ENCODE measurements around the gene EIF4G3.
"Not testable (repeated sequence)": the region's sequence is repeated elsewhere in the genome, so short reads cannot be mapped to it uniquely, and the experiment has no call there.

The EIF4G3 gene

DNA sequence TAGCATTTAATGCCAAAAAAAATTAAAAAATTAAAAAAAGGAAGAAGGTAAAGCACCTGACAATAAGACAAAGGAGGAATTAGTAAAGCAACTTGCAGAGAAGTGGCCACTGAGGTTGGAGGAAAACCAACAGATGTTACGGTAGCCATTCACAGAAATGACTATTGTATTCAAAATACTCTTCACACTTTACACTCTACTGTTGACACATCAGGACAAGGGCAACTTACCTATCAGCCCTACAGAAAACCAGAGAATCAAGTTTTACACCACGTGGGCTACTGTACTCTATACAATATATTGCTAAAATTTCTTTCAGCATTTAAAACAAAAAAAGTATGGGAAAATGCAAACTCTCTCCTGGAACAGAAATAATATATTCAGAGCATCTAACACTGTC, 70.0 kb downstream of the EIF4G3 start:
- no peak for DNase-seq (ENCODE audit: low read depth in 2 of 2, low spot score in 1 of 2)

DNA sequence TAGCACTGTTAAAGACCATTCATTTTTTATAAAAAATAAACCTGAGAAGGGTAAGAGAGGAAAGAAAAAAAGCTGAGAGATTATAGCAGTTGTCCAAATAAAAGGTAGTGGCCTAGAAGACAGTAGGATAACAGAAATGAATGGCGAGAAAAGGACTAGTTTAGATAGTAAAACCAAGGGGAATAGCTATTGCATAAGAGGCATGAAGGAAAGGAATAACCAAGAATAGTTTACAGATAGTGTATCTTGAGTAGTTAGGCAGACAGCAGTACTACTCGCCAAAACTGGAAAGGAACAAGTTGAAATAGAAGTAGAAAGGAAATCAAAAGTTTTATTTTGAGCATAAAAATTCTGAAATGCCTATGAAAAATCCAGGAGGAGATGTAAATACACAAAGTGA, 70.5 kb downstream of the EIF4G3 start:
- DNase-seq (ENCODE audit: low read depth in 2 of 2, low spot score in 1 of 2): no peak

DNA sequence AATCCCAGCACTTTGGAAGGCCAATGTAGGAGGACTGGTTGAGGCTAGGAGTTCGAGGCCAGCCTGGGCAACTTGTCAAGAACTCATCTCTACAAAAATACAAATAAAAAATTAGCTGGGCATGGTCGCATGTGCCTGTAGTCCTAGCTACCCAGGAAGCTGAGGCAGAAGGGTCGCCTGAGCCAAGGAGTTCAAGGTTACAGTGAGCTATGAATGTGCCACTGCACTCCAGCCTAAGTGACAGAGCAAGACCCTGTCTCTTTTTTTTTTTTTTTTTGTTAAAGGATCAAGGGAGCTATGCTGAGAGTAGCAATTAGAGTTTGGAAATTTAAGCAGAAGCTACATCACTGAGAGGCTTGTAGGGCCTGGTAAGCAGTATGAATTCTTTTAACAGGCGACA, 70.9 kb downstream of the EIF4G3 start:
- no peak for DNase-seq (ENCODE audit: low read depth in 2 of 2, low spot score in 1 of 2)

DNA sequence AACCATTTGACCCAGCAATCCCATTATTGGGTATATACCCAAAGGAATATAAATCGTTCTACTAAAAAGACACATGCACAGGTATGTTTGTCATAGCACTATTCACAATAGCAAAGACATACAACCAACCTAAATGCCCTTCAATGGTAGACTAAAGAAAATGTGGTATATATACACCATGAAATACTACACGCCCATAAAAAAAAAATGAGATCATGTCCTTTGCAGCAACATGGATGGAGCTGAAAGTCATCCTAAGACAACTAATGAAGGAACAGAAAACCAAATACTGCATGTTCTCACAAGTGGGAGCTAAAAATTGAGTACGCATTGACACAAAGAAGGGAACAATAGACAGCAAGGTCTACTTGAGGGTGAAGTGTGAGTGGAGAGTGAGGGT, 72.0 kb downstream of the EIF4G3 start:
- no peak for DNase-seq (ENCODE audit: low read depth in 2 of 2, low spot score in 1 of 2)

DNA sequence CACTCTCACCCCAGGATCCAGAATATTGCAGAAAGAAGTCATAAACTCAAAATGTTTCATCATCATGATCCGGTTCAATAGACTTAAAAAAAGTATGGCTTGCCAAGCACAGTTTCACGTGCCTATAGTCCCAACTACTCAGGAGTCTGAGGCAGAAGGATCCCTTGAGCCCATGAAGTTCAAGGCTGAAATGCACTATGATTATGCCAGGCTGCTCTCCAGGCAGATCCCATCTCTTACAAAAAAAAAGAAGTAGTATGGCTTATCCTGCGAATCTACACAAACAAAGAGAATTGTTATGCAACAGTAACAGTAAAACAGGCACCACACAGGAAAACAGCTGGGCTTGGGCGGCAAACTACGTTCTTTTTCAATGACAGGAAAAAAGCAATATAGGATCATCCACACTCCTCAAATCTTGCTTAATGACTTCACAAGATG, 76.2 kb downstream of the EIF4G3 start:
- DNase-seq (ENCODE audit: low read depth in 2 of 2, low spot score in 1 of 2): no peak

DNA sequence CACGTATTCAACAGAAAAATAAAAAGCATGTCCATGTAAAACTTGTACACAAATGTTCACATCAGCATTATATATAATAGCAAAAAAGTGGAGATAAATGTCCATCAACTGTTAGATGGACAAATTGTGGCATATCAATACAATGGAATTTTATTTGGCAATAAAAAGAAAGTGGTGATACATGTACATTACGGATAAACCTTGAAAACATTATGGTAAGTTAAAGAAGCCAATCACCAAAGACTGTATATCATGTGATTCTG, 76.9 kb downstream of the EIF4G3 start:
- DNase-seq (ENCODE audit: low read depth in 2 of 2, low spot score in 1 of 2): no peak

DNA sequence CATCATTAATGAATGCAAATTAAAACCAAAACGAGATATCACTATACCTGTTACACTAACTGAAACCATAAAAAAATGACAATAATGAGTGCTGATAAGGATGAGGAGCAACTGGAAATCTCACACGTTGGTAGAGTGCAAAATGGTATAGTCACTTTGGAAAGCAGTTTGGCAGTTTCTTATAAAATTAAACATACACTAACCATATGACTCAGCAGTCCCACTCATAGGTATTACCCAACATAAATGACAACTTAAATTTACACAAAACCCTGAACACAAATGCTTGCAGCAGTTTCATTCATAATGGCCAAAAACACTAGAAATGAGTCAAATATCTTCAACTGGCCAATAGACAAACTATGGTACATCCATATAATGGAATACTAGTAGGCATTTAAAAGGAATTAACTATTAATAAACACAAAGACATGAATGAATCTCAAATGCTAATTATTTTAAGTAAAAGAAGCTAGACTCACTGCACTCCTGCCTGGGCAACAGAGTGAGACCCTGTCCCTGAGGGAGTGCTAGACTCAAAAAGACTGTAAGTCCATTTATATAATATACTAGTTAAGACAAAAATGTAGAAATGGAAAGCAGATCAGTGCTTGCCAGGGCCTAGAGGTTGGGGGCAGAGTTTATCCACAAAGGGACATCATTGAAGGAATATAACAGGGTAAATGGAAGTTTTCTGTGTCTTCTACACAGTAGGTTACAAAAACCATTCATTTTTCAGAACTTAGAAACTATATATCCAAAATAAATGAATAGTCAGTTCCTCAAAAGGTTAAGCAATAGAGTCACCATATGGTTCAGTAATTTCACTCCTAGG, 77.4 kb downstream of the EIF4G3 start:
- no peak for DNase-seq (ENCODE audit: low read depth in 2 of 2, low spot score in 1 of 2)

DNA sequence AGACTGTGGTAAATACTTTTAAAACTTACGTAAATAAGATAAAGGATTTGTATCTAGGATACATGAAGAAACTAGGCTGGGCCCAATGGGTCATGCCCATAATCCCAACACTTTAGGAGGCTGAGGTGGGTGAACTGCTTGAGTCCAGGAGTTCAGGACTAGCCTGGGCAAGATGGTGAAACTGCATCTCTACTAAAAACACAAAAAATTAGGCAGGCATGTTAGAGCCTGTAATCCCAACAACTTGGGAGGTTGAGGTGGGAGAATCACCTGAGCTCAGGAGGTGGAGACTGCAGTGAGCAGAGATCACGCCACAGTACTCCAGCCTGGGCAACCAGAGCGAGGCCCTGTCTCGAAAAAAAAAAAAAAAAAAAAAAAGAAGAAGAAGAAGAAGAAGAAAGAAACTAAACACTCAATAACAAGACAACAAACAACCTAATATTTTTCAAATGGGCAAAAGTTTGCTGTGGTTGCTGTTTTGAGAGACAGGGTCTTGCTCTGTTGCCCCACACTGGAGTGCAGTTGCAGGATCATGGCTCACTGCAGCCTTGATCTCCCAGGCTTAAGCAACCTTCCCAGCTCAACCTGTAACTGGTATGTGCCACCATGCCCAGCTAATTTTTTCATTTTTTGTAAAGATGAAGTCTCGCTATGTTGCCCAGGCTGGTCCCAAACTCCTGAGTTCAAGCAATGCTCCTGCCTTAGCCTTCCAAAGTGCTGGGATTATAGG, 78.3 kb downstream of the EIF4G3 start:
- no peak for DNase-seq (ENCODE audit: low read depth in 2 of 2, low spot score in 1 of 2)

DNA sequence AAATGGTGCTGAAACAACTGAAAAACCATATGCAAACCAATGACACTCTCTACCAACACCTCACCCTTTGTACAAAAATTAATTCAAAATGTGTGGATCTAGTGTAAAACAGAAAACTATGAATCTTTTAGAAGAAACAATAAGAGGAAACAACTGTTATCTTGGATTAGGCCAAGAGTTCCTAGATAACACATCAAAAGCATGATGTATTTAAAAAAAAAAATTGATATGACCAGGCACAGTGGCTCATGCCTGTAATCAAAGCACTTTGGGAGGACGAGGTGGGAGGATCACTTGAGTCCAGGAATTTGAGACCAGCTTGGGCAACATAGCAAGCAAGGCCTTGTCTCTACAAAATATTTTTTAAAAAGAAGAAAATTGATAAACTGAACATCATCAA, 79.0 kb downstream of the EIF4G3 start:
- DNase-seq (ENCODE audit: low read depth in 2 of 2, low spot score in 1 of 2): no peak

DNA sequence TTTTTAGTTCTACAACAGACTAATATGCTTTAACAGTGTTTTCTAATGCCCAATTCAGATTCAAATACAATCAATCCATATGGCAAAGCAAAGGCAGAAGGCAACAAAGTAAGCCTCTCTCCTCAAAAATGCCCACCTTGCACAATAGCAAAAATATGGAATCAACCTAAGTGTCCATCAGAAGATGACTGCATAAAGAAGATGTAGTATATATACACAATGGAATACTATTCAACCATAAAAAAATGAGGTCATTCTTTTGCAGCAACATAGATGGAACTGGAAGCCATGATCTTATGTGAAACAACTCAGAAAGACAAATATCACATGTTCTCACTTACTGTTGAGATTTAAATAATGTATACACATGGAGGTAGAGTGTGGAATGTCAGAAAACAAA, 80.7 kb downstream of the EIF4G3 start:
- DNase-seq (ENCODE audit: low read depth in 2 of 2, low spot score in 1 of 2): no peak

DNA sequence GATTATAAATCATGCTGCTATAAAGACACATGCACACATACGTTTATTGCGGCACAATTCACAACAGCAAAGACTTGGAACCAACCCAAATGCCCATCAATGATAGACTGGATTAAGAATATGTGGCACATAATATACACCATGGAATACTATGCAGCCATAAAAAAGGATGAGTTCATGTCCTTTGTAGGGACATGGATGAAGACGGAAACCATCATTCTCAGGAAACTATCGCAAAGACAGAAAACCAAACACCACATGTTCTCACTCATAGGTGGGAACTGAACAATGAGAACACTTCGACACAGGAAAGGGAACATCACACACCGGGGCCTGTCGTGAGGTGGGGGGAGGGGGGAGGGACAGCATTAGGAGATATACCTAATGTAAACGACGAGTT, 82.4 kb downstream of the EIF4G3 start:
- not testable (repeated sequence) for DNase-seq (ENCODE audit: low read depth in 2 of 2, low spot score in 1 of 2)

DNA sequence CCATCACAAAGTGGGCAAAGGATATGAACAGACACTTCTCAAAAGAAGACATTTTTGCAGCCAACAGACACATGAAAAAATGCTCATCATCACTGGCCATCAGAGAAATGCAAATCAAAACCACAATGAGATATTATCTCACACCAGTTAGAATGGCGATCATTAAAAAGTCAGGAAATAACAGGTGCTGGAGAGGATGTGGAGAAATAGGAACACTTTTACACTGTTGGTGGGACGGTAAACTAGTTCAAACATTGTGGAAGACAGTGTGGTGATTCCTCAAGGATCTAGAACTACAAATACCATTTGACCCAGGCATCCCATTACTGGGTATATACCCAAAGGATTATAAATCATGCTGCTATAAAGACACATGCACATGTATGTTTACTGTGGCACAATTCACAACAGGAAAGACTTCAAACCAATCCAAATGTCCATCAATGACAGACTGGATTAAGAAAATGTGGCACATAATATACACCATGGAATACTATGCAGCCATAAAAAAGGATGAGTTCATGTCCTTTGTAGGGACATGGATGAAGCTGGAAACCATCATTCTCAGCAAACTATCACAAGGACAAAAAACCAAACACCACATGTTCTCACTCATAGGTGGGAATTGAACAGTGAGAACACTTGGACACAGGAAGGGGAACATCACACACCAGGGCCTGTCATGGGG, 83.3 kb downstream of the EIF4G3 start:
- not testable (repeated sequence) for DNase-seq (ENCODE audit: low read depth in 2 of 2, low spot score in 1 of 2)

DNA sequence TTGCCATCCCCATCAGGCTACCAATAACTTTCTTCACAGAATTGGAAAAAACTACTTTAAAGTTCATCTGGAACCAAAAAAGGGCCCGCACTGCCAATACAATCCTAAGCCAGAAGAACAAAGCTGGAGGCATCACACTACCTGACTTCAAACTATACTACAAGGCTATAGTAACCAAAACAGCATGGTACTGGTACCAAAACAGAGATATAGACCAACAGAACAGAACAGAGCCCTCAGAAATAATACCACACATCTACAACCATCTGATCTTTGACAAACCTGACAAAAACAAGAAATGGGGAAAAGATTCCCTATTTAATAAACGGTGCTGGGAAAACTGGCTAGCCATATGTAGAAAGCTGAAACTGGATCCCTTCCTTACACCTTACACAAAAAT, 84.2 kb downstream of the EIF4G3 start:
- not testable (repeated sequence) for DNase-seq (ENCODE audit: low read depth in 2 of 2, low spot score in 1 of 2)

DNA sequence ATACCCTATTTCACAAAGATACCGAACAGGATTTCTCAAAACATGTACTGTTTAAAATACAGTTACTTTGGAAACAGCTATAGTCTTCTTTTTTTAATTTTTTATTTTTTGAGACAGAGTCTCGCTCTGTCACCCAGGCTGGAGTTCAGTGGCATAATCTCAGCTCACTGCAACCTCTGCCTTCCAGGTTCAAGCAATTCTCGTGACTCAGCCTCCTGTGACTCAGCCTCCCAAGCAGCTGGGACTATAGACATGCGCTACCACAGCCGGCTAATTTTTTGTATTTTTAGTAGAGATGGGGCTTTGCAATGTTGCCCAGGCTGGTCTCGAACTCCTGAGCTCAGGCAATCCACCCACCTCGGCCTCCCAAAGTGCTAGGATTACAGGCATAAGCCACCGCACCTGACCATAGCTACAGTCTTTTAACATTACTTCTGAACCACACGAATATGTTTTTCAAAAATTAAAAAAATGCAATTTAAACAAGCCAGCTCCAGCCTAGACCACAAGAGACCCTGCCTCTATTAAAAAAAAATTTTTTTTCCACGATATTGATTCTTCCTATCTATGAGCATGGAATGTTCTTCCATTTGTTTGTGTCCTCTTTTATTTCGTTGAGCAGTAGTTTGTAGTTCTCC, 85.5 kb downstream of the EIF4G3 start:
- not testable (repeated sequence) for DNase-seq (ENCODE audit: low read depth in 2 of 2, low spot score in 1 of 2)

DNA sequence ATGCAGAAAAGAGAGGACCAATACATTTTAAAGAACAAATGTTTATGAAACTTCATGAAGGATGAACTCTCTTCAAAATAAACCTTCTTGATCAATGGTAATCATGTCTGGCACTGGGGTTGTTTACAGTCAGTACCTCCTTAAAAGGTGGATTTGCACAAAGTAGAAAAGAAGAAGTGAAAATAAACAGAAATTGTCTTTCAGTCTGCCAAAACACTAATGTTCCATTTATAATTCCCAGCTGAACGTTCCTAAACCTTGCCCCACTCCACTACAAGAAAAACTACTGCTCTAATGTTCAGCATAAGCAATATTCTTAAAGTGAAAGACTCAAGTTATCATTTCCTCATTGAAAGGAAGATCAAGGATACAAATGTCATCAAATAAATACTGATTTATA, 86.2 kb downstream of the EIF4G3 start:
- DNase-seq (ENCODE audit: low read depth in 2 of 2, low spot score in 1 of 2): no peak

DNA sequence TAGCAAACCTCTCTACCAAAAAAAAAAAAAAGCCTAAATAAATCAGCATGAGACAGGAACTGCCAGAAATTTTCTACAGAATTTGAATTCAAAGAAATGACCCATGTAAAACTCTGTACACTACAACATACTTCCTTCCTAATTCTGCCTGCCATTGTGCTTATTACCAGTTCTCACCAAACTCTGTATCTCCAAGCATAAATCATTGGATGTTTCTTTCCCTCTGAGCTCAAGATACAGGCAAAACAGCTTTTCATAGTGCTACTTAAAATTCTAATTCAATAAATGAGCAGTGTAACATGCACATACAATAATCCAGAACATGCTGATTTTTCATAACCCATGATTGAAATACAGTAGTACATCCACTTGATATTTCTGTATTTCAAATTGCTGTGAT, 87.0 kb downstream of the EIF4G3 start:
- DNase-seq (ENCODE audit: low read depth in 2 of 2, low spot score in 1 of 2): no peak

DNA sequence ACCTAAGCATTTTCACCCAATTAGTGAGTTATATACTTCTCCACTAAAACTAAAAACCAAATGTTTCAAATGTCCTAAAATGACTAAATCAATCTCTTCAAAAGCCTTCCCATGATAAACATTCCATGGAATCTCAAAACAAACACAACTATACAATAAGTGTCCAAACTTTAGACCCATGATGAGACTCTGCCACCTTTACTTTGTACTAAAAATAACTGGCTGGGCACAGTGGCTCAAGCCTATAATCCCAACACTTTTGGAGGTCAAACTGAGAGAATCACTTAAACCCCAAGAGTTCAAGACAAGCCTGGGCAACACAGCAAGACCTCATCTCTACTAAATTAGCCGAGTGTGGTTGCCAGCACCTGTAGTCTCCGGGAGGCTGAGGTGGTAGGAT, 87.4 kb downstream of the EIF4G3 start:
- DNase-seq (ENCODE audit: low read depth in 2 of 2, low spot score in 1 of 2): no peak

DNA sequence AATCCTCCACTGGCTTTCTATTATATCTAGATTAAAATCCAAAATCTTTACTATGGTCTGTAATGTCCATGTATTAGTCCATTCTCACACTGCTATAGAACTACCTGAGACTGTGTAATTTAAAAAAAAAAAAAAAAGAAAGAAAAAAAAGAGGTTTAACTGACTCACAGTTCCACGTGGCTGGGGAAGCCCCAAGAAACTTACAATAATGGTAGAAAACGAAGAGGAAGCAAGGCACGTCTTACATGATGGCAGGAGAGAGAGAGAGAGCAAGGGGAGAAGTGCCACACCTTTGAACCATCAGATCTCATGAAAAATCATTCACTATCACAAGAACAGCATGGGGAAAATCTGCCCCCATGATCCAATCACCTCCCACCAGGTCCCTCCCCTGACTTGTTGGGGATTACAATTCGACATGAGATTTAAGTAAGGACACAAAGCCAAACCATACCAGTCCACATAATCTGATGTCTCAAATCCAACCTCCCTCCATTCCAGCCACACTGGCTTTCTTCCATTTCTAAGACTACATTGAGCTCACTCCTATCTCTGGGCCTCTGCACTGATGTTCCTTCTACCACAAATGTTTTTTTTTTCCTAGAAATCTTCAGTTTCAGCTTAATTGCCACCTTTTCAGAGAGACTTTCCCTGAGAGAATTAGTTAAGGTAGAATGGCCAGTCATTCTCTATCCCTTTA, 92.4 kb downstream of the EIF4G3 start:
- DNase-seq (ENCODE audit: low read depth in 2 of 2, low spot score in 1 of 2): no peak

DNA sequence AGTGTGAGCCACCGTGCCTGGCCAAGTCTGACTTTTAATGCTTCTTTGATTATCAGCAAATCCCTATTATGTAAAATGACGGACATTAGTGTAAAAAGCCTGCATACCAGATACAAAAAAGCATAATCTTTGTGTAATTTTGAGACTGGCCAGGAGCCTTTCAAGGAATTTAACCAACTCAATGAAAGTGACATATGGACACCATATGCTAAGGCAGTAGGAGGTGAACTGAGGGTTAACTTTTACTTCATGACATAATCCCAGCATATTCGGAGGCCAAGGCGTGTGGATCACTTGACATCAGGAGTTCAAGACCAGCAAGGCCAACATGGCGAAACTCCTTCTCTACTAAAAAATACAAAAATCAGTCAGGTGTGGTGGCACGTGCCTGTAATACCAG, 94.6 kb downstream of the EIF4G3 start:
- DNase-seq (ENCODE audit: low read depth in 2 of 2, low spot score in 1 of 2): no peak

DNA sequence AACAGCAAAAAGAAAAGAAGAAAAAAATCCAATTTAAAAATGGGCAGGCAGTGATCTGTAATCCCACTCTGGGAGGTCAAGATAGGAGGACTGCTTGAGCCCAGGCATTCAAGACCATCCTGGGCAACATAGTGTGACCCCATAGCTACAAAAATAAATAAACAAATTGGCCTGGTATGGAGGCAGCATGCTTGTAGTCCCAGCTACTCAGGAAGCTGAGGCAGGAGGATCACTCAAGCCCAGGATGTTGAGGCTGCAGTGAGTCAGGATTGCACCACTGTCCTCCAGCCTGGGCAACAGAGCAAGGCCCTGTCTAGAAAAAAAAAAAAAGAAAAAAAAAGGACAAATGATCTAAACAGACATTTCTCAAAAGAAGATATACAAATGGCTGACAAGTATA, 99.6 kb downstream of the EIF4G3 start:
- no peak for DNase-seq (ENCODE audit: low read depth in 2 of 2, low spot score in 1 of 2)

DNA sequence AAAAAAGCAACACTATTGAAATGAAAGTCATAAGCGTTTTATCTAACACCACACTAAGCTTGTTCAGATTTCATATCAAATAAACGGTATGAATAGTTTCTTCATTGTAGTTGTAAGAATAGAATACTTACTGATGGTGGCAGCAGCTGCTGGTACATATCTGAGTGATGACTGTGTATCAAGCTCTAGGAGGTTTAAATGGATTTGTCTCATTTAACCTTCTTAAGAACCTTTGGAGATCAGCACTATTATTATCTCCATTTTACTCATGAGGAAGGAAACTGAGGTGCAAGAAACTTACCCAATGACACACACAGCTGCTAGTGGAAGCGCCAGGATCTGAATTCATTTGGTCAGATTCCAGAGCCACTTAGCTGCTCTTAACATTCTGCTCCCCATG, 104.0 kb downstream of the EIF4G3 start:
- no peak for DNase-seq (ENCODE audit: low read depth in 2 of 2, low spot score in 1 of 2)

All from stimulated activated CD8-positive, alpha-beta memory T cell treated with anti-CD3 and anti-CD28 coated beads, Interleukin-4, amount 100 ng/mL, for 4 hours (primary cell).